Left lobe of liver (tissue), 2 donors: Measurements from ENCODE around the gene CHSY3. TPM values are rescaled to one million over a fixed set of nuclear protein-coding genes. Genes with fewer than 3 reads are reported as not detected.

Experiments
- ATAC-seq: fragments of 200-7000 bp; cut with Tn5 transposase; one replicate; pipeline ENCODE4 v1.9.1; 2020; ENCODE audit warnings: mild to moderate bottlenecking, moderate library complexity
- DNase-seq: peaks from one replicate; pipeline ENCODE4 v3.0.0-alpha.2; 2020; ENCODE audit warnings: low spot score
- total RNA-seq: library from RNA; stranded (reverse); gene quantifications from one replicate; pipeline ENCODE4 v1.2.1, GENCODE V29; 2021
- donor health status: DM: no; HTN: no; CAD: no; lungs with moderate emphysema.
- donor health status: DM: no; HTN: yes; CAD: no.

Gene CHSY3
- total RNA-seq, 1 donor from 2014 or later = 0.83 TPM

DNA sequence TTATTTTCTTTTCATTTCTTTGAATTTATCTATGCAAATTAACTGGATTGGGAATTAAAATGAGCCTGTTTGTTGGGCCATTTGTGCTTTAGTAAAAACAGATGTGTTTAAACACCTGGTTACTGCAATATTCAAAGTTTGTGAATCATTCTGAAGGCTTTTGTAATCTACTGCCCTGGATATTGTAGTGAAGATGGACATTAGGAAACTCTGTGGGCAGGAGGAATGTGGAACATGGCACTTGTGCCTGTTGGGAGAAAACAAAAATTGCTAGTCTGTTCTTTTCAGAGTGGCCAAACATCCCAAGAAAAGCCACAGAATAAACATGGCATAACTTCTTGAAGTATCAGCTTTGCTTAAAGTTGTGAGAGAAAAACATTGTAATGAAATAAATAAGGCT lies 40.8 kb downstream of the CHSY3 start:
- DNase-seq (no peak), ATAC-seq (no peak)

DNA sequence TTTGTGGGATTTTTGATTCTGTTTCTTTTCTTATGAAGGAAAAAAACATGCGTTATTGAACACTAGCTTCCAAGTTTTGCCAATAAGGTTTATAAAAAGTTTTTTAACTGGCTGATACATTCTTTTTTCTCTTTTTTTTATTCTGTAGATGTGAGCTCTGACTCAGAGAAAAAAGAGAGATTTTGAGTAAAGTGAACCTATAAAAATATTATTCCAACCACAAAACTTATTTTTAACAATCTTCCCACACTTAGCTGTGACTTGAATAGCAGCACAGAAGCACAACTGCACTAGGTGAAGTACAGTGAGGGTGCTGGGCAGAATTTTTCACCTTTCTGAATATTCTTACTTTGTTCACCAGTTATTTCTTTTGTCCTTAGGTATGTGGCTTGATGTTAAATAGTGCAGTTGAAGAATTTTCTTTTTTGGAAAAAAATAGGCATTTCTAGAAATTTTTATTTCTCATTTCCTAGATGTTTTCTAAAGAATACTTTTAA lies 41.6 kb downstream of the CHSY3 start:
- ATAC-seq (no peak), DNase-seq (no peak)

- DNase-seq (no peak), ATAC-seq (no peak)
Measured at GRCh38 chr5:129951039-129951438, 46.8 kb downstream of the CHSY3 start.

- ATAC-seq (no peak), DNase-seq (no peak)
Measured at GRCh38 chr5:129958581-129958980, 54.3 kb downstream of the CHSY3 start.

- DNase-seq (no peak), ATAC-seq (no peak)
Measured at GRCh38 chr5:129960831-129961230, 56.6 kb downstream of the CHSY3 start.

- DNase-seq (no peak), ATAC-seq (no peak)
Measured at GRCh38 chr5:129962506-129962905, 58.2 kb downstream of the CHSY3 start.

- DNase-seq (no peak), ATAC-seq (peak; percentile 54)
Measured at GRCh38 chr5:129963359-129963758, 59.1 kb downstream of the CHSY3 start.

DNA sequence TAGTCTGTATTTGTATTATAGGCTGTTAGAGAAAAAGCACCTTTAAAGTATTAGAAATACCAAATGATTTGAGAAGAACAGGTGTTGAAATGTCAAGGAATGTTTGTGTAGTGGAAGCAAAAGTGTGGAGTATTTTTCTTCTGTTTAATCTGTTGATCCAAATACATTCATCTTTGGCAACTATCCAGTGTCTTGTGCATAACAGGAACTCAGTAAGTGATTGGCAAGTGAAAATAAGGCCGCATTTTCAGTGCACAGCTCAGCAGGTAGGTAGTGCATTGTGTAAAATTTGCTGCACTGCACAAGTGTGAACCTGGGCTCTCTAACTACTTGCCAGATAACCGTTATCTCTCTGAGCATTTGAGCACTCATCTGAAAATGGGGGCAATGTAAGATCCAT lies 61.8 kb downstream of the CHSY3 start:
- no peak for DNase-seq
- no peak for ATAC-seq

- DNase-seq (no peak), ATAC-seq (no peak)
Measured at GRCh38 chr5:129971714-129972113, 67.4 kb downstream of the CHSY3 start.

- DNase-seq = no peak
- ATAC-seq = no peak
Measured at GRCh38 chr5:129972465-129973141, 68.3 kb downstream of the CHSY3 start.

DNA sequence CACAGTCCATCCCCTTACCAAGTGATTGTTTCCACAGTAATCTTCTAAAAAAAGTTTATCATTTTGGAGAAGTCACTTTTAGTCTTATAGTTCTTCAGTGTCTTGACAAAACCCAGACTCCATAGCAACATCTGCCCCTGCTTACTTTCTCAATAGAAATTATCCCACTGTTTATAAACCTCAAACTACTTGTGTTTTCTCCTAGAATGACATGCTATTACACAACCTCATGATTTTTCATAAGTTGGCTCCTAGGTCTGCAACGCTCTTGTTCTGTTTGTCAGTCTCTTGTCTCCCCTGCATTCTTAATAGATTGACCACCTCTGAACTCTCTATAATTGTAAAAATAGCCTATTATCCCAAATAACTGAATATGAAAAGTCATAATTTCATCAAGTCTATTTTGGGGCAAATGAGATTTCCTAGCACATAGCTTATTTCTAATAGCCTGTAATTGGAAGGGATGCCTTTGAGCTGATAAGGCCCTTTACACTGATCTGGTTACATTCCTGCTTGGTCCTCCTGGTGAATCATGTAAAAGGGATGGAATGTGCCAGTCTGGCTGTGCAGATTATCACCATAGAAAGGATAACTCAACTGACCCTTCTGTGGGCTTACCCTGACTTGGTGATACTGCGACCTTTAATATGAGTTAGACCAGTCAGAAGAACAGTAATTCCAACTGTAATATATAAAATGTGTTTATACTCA lies 69.6 kb downstream of the CHSY3 start:
- ATAC-seq (no peak), DNase-seq (no peak)

GRCh38 chr5:129977810-129978209 lies 73.5 kb downstream of the CHSY3 start:
- DNase-seq (no peak), ATAC-seq (no peak)

DNA sequence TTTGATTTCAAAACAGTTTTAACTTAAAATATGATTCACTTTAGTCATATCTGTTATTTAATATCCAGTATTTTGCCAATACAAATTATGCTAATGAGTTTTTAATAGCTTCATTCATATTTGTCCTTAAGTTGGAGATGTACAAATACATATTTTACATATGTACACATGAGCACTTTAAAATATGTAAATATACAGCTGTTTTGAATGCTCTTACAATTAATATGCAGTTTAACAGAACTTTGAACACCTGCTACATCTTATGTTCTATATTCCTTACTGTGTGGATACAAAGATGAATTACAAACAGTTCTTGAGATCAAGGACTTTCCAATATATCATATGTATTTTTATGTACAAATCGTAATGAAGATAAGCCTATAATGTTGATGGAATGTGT lies 74.0 kb downstream of the CHSY3 start:
- no peak for DNase-seq
- ATAC-seq = no peak

DNA sequence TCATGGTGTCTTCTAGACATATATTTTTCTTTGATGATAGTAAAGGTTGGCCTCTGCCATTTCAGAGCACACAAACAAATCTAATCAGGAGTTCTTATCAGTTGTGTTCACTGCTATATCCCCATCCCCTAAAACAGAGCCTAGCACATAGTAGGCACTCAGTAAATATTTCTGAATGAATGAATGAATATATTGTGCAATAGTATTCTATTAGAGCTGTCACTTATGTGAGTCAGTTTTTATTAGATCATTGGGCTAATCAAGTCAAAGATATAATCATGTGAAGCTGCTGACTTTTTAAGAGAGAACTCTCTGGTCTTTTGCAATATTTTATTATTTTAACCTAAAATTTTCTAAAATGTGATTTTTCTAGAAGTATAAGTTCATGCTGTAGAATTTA lies 84.2 kb downstream of the CHSY3 start:
- DNase-seq = no peak
- ATAC-seq = no peak

GRCh38 chr5:129991780-129992179 lies 87.5 kb downstream of the CHSY3 start:
- no peak for DNase-seq
- ATAC-seq = no peak

- DNase-seq = no peak
- no peak for ATAC-seq
Measured at GRCh38 chr5:129996896-129997295, 92.6 kb downstream of the CHSY3 start.

DNA sequence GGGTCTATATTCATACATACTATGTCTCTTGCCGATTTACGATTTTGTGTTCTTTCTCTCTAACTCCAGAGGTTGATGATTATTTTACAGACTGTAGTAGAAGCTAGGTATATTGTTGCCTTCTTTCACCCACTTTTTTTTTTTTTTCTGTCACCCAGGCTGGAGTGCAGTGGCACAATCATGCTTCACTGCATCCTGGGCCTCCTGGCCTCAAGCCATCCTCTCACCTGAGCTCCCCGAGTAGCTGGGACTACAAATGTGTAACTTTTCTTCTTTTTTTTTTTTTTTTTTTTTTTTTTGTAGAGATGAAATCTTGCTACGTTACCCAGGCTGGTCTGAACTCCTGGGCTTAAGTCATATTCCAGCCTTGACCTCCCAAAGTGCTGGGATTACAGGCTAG lies 96.2 kb downstream of the CHSY3 start:
- DNase-seq = no peak
- ATAC-seq = no peak

GRCh38 chr5:130002183-130002582 lies 97.9 kb downstream of the CHSY3 start:
- DNase-seq (no peak), ATAC-seq (no peak)

DNA sequence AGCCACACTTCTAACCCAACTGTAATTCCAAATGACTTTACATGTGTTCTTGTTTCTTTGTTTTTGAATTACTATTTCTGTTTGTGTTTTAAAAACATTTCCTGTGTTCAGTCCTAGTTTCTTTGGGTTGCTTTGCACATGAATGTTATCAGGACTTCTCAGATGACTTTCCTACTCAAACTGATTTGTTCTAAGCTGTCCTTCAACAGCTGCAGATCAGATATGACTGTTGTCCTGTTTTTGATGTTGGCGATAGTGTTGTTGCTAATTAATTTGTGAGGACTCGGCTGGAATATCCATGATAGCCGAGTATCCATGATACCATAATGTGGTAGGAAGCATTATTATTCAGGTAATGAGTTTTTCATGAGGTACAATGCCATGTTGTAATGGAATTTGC lies 98.6 kb downstream of the CHSY3 start:
- ATAC-seq (no peak), DNase-seq (no peak)

DNA sequence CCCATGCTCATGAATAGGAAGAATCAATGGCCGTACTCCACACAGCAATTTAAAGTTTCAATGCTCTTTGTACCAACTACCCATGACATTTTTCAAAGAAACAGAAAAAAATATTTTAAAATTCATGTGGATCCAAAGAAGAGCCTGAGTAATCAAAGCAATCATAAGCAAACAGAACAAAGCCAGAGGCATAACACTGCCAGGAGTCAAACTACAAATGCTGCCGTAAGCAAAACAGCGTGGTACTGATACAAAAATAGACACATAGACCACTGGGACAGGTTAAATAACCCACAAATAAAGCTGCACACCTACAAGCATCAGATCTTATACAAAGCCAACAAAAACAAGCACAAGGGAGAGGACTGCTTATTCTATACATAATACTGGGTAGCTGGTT lies 107.7 kb downstream of the CHSY3 start:
- DNase-seq = no peak
- peak; percentile 92 for ATAC-seq

GRCh38 chr5:130017173-130017572 lies 112.9 kb downstream of the CHSY3 start:
- DNase-seq (no peak), ATAC-seq (no peak)

GRCh38 chr5:130018641-130019040 lies 114.4 kb downstream of the CHSY3 start:
- ATAC-seq (no peak), DNase-seq (no peak)

DNA sequence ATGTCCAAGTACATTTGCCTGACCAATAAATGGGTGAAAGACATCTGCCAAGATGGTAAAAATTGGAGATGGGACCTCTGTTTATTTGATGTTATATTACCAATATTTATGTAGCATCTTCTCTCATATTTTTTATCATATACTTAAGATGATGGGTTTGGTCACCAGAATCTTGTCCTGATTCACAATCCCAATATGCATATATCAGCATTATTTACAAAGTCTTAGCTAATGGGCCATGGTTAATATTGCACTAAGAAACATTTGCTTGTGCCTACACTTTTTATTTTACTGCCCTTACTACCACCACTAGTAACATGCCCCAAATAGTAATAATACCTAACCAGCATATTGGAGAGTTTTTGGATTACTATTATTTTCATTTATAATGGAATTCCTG lies 116.7 kb downstream of the CHSY3 start:
- ATAC-seq = no peak

More for the DNA sequence above, 116.7 kb downstream of the CHSY3 start:
- no peak for DNase-seq
